GM12874 (cell line): ENCODE data around the gene GNAZ.

Experiments used
- CTCF ChIP-seq: IDR thresholded peaks from 2 replicates; pipeline ENCODE4 v1.5.1; 2011; ENCODE audit warnings: low read depth, mild to moderate bottlenecking, control low read depth, low read length, moderate library complexity; ENCODE audit not compliant: insufficient read depth

The GNAZ gene

DNA sequence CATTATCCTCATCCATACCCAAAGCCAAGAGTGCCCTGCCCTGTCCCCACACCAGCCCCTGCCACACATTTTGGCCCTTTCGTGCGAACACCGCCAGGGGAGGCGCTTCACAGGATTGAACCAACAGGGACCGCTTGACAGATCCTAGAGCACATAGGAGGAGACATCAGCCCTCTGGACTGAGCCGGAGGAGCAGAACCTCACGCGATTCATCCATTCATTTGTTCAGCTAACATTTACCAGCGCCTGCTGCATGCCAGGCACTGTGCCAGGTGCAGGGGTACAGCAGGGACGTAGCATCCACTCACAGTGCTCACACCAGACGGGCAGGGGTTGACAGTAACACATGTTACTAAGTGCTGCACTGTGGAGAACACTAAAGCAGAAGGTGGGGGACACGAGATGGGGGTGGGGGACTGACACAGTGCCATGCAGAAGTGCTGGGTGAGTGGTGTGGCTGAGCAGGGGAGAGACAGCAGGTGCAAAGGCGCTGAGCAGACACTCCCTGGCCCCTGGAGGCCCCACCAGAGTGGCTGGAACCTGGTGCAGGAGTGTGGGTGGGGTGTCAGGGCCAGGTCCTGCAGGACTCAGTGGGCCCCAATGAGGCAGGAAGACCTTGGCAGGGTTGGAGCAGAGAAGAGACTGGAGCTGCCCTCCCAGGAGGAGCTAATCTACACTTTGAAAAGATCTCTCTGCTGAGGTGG lies 3.4 kb downstream of the GNAZ start:
- no peak for TF ChIP-seq CTCF

DNA sequence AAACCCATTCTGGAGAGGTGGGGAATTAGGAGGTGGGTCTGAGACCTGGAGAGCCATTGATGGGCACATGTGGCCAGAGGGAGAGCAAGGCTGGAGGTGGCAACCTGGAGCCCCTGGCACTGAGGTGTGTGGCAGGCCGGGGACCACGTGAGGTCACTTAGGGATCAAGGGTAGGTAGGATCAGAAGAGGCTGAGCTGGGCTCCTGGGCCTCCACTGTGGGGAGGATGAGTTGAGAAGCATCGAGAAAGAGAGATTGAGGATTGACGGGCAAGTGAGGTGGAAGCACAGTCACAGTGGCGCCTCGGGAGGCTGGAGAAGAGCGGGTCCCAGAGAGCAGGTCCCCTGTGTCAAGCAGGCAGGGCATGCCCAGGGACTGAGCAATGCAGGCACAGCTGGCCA lies 4.1 kb downstream of the GNAZ start:
- TF ChIP-seq CTCF, result no peak

DNA sequence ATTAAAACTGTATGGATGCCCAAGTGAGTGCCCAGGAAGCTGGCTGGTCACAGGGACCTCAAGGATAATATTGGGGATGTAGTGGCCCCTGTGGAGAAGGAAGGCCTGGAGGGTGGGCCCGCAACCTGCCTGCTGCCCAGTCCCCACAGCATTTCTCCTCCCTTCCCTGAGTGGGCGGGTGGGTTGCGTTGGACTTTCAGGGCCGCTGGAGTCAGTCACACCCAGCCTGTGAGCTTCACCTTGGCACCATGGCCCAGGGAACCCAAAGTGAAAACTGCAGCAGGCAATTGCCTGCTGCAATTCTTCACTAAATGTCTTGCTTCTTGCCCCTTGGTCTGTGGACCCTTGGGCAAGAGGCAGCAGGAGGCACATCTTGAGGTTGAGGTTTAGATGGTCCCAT lies 4.7 kb downstream of the GNAZ start:
- no peak for TF ChIP-seq CTCF

DNA sequence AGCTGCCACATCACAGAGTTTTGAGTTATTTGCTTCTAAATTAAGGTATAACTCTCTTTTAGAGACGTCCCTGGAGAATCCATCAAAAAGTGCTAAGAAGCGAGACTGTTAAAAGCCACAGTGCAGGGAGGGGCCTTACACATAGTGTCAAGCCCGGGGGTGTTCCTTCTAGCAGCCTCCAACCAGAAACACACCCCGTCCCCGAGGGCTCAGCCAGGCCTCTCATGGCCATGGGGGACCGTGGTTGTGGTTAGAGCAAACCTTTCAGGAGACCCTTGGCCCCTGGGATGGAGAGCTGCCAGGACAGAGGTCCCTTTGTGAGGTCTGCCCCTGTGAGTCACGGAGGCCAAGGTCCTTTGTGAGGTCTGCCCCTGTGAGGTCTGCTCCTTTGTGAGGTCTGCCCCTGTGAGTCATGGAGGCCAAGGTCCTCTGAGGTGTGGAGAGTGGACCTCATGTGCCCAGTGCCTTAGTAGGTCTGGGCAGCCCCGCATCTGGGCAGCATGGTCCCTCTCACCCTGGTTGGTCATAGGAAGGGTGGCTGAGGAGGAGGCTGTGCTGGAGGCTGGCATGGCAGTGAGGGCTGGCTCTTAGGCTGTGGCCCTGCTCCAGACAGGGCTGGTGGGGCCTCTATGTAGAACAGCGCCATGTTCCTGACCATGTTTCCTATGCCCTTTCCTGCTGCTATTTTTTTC lies 5.4 kb downstream of the GNAZ start:
- no peak for TF ChIP-seq CTCF

DNA sequence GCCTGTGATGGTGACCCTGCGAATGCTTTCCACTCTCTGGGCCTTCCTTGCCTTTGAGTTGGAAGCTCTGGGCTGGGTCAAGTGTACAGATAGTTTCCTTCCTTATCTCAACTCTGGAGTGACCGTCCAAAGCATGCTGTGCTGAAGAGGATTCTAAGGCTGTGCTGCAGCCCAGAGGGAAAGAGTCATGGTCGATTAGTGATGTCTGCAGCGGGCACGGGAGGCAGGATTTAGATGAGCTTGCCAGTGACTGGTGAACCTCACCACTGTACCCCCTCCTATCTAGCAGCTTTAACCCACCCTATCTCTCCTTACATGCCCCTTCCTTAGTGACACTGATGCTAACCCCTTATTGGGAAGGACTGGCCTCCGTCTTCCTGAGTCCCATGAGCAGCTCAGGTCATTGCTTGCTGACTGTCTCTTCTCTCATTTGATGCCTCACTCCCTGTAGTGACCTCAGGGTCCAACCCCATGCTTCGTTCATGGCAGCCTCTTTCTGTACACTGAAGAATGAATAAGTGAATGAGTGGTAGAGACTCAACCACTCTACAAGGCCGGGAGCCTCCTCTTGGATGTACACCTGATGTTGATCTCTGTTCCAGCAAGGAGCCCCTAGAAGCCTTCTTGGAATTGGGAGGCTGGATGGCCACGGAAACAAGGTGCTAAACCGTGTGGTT lies 6.7 kb downstream of the GNAZ start:
- TF ChIP-seq CTCF, result no peak

DNA sequence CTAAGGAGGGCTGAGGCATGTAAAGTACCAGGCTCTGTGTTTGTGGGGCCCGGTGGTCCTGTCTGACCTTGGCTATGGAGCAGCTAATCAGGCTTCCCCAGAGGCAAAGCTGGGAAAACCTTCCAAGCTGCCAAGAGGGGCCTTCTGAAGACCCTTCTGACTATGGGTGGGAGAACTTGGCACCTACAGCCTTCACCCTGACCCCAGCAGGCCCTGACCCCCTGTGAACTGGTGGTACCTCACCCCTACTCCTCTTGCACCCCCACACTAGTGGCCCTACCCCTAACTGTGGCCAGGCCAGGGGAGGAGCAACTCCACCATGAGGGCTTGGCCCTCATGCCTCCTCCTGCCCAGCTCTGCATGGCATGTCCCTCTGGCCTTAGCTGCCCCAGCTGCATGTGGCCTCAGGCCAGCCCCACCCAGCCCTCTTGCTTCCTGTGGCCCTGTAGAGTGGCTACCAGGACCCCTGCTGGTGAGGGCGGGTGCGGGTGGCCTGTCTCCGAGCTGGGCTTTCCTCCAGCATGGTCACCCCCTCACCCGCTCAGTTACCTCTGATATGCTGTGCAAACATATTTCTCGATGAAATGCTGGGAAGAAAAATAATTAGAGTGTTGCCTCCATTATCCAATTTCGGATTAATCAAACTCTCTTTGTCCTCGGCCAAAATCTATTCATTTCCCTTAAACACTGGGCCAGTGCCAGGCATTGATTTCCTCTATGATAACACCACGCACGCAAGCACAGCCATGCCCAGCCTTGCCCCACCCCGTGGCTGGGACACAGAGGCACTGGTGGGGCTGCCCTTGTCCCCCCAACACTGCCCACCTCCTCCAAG lies 7.5 kb downstream of the GNAZ start:
- no peak for TF ChIP-seq CTCF

DNA sequence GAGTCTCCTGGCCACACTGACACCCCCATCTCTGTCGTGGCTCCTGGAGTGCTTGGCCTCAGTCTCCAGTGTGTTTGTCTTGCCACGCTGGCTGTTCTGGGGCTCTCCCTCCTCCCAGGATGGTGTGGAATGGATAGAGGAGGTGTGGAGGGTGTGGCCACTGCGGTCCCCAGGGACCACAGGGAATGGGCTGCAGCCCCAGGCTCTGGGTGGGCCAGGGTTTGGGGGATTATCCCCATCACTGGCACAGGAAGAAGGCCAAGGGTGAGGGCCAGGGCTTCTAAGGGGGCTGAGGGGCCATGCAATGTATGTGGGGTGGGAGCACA lies 8.1 kb downstream of the GNAZ start:
- TF ChIP-seq CTCF, result no peak
